NCI-H1417 (cell line): ENCODE data around the gene PTTG1IP.
"Not testable (repeated sequence)": the region's sequence is repeated elsewhere in the genome, so short reads cannot be mapped to it uniquely, and the experiment has no call there.

Experiments
- DNase-seq, 3 experiments: peaks; one replicate each; lab custom pipeline; 2025; lab: John Stamatoyannopoulos, UW

Gene PTTG1IP, protein sequence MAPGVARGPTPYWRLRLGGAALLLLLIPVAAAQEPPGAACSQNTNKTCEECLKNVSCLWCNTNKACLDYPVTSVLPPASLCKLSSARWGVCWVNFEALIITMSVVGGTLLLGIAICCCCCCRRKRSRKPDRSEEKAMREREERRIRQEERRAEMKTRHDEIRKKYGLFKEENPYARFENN

DNA sequence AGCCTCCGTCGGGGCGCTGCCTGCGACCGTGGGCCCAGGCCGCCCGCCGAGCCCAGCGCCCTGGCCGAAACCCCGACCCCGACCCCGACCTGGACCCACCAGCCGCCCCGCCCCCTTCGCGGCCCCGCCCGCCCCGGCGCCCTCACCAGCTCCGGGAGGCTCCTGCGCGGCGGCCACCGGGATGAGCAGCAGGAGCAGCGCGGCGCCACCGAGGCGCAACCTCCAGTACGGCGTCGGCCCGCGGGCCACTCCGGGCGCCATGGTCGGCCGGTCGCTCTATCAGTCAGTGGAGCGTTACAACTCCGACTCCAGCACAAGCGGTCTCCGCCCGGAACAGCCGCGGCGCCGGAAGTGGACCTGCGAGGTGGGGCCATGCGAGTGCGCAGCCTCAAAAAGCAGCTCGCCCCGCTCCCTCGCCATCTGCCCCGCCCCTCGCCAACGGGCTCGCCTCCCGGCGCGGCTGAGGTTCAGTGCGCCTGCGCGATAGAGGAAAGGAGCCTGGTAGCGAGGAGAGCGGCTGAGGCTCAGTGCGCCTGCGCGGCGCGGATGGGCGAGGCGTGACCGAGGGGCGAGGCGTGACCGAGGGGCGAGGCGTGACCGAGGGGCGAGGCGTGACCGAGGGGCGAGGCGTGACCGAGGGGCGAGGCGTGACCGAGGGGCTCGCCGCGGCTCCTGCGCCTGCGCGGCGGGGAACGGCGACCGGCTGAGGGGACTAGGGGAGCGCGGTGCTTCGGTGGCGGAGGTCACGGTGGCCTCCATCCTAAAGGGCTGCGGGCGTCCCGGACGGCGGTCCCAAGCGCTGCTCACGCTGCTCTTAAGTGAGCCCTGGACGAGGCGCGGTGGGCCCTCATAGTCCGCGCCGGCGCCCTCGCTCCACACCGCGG is at the start of gene PTTG1IP:
Gene PTTG1IP, minus strand, starts transcription at position 335 of the 884 bp plus-strand sequence. Its CDS starts 74 bp downstream, at position 261.
- DNase-seq, result peak; percentile 99

DNA sequence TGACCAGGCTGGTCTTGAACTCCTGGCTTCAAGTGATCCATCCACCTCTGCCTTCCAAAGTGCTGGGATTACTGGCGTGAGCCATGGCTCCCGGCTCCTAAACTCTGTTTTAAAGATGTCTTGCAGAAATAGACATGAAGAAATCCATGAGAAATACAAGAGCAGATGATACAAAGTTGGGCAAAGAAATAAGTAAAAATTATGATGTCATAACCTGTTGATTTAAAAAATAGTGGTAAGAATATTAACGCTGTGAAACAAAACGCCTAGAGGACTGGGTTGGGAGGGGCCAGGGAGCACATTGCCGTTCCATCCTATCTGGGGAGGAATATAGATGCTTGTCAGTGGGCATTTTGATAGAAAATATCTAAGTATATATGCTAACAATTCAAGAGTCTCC is 48.4 kb upstream of the PTTG1IP start:
- no peak for DNase-seq

DNA sequence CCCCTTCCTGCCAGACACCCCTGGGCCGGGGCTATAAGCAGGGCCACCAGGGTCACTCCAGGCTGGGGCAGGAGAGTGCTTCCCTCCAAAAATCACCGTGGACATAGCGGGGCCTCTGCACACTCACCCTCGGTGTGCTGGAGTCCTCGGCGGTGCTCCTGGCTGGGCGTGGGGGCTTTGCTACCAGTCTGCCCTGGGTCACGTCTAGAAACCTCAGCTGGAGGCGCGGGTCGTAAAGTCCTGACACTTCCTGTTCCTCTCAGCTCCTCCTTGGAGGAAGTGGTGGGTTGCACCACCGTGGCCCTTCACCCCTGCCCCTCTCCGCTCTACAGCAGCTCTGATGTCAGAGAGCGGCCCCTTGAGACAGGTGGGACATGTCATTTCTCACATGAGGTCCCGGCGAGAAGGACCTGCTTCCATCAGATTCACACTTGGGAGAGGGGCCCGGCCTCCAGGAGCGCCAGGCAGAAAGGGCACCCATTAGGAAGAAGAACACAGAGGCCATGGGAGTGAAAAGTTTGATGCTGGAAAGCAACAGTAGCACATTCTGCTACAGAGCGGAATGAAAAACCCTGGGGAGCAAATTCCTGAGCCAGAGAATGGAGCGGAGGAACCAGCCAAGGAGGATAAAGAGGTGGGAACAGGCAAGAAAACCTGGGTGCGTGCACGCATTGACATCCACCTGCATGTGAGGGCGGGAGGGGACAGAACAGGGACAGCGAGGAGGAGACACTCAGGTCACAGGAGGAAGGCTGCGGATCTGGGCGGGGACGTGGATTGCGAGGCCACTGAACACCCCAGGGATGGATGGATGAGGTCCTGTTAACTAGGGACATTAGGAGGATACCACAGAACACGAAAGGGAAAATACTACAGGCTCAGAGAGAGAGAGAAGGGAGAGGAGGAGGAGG is 47.5 kb upstream of the PTTG1IP start, which contains the start of gene ITGB2:
Gene ITGB2, minus strand, starts transcription at position 206 of the 911 bp plus-strand sequence. CDS start 10,117 bp downstream, outside the sequence.
- no peak for DNase-seq

DNA sequence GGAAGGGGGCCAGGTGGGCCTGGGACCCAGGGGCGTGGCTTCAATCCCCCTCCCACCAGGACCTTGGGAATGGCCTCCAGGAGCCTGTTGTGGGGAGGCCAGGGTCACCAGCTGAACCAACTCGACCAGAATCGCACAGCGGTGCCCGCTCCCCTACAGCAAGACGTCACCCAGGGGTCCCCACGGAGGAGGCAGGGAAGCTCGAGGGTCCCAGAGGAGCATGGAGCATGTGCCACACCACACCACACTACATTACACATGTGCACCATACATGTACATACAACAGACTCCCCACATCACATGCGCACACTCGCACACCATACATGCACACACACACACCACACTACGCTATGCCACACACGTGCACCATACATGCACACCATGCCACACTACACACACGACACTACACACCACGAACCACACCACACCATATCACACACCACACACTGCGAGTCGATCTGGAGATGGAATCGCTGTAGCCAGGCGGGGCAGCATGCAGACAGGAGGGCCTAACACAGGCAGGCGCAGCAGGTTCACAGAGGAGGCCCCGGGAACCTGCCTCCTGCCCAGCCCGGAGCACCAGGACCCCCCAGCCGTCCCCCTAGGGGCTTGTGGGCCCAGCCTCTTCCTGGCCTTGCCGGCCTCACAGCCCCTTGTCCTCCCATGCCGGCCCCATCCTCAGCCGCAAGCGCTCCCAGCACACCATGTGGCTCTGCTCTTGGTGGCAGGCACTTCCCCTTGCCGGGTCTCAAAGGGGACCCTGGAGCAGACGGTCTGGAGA is 46.6 kb upstream of the PTTG1IP start:
- no peak for DNase-seq

DNA sequence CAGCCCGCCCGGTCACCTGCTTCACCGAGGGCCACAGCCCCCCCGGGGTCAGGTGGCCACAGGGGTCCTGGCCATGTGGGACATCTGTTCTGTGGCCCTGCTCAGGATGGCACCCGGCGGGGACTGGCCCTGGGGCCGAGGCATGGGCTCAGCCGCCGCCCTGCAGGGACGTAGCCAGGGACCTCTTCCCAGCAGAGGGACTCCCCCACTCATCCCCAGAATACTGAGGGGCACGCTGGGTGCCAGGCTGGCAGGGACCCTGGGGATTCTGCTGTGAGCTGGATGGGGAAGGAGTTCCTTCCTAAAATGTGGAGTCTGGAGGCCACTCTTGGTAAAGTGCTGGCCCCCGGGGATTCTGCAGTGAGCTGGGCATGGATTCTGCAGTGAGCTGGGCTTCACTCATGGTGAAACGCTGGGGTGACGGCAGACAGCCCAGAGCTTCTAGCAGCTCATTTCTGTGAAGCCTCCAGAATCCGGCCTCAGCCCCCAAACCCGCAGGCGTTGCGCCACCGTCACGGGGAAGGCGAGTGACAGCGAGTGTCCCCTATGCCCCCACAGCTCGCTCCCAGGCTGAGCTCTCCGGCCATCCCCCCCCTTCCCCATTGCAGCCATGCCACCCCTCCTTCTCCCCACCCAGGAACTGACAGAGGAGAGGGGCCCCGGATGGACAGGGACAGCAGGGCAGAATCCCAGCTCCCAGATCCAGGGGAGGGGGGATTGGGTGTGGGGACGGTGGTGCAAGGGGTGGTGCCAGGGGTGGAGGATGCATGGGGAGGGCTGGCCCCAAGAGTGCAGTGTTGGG is 45.8 kb upstream of the PTTG1IP start:
- peak in 2 of 3 experiments; percentile 42 to 51 for DNase-seq

DNA sequence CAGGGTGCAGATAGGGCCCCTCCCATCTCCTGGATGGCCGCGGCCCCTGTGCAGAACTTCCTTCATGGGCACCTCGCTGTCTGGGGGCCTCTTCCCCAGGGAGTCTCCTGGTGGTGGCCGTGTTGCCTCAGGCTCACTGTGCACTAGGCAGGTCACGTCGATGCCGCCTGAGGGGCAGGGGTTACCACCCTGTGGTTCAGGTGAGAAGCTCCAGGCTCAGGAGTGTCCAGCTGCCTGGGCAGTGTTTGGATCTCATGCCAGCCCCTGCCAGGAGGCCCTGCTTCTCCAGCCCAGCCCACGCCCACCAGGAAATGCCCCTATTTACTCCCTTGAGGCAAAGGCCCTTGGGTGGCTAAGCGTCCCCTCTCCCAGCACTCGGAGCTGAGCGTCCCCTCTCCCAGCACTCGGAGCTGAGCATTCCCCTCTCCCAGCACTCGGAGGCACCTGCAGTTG is 45.1 kb upstream of the PTTG1IP start:
- DNase-seq, result peak in 2 of 3 experiments; percentile 42

DNA sequence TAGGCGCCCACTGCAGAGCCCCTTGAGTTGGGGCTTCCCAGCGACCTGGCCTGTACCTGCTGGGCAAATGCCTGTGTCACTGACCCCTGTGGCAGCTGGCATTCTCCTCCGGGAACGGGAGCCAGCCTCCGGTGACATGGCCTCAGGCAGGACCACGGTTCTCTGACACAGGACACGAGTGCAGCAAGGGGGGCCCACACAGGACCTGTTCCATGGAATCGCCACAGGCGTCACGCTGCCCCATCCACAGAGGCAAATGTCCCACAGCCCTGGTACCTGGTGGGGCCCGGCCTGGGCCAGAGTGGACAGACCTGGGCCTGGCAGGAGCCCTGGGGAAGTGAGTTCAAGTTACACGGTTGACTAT is 44.6 kb upstream of the PTTG1IP start:
- no peak for DNase-seq

DNA sequence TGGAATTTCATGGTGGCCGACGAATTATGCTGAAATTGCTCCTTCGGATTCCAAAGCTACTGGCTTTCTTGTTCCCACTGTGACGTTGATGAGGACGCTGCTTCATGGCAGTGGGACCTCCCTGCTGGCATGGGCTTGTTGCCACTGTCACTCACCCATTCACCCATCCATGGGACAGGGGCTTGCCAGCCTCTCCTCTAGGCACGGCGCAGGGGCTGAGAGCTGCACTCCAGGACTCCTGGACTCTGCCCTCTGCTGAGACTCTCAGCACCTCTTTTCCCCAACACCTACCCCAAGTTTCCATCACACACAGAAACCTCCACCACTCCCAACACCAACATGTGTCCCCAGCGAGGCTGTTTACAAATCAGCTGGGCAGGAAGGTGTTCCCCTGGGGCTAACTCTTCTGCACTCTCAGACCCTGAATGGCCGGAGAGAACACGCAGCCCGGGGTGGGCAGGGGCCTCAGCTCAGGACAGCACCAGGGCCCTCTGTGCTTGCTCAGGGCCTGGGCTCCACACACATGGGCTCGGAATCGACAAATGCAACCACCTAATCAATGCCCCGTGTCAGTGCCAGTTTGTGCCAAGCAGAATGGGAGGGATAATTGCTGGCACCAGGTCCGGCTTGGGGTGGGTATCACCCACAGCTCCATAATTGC is 44.1 kb upstream of the PTTG1IP start:
- no peak for DNase-seq

DNA sequence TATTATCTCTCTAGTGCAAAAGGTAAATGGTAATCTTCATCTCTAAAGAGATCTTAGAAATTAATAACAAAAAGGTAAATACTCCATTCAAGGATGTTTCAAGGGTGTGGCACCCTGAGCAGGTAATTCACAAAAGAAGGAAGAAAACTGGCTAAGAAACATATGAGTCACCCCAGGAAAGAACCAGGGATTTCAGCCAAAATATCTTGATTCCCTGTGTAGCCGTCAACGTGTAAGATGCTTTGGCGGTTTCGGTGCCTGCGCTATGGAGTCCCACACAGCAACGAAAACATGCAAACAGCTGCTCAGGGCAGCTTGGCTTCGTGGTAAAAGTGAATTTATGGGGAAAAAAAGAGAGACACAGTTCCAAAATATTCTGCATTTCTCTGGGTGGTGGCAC is 43.5 kb upstream of the PTTG1IP start:
- DNase-seq, result no peak

DNA sequence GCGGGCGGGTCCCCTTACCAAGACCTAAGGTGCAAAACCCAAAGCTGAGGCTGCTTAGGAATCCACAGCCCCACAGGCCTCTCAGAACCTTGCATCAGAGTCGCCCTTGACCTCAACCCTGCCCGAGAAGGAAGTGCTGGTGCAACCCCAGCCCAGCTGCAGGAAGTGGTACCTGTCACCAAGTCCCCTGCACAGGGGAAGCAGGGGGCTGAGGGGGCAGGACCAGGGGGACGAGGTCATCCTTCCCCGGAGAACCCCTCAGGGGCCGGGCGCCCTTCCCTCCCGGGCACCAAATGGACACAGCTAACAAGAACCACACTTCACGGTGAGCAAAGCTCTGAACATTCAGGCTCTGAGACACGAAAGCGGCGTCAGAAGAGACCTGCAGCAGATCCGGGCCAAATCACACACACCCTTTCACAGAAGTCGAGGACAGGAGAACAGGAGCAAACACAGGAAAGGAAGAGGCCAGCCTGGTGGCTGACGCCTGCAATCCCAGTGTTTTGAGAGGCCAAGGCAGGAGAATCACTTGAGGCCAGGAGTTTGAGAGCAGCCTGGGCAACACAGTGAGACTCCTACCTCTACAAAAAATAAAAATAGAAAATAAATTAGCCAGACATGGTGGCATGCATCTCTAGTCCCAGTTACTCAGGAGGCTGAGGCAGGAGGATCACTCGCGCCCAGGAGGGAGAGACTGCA is 40.8 kb upstream of the PTTG1IP start:
- no peak for DNase-seq

DNA sequence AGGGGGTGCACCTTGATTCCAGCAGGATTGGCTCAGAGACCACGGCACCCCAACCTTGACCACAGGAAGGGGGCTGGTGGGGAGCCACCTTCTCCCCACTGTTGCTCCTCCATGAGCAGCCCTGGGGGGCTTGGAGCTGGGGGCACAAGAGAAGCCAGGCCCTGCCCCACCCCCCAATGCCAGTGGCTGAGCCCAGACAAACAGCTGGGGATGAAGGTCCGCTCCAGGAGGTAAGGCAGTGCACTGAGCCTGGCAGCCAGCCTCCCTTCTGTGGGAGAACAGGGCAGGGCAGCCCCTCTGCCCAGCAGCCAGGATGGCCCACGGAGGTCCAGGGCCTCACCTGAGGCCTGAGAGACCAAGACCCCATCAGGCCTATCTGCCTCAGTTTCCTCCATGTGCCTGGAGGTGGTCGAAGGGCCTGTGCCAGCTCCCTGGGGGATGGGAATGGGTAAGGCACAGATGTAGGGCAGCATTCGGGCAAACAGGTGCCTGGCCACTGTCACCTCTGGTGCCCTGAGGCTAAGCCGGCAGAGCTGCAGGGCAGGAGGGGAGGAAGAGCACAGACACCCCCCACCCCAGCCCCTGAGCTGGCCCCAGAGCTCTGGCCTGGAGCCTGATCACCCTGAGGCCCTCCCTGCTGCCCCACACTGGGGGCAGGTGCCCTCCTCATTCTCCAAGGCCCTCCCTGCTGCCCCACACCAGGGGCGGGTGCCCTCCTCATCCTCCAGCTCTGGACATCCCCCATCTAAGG is 40.1 kb upstream of the PTTG1IP start:
- DNase-seq, result no peak

DNA sequence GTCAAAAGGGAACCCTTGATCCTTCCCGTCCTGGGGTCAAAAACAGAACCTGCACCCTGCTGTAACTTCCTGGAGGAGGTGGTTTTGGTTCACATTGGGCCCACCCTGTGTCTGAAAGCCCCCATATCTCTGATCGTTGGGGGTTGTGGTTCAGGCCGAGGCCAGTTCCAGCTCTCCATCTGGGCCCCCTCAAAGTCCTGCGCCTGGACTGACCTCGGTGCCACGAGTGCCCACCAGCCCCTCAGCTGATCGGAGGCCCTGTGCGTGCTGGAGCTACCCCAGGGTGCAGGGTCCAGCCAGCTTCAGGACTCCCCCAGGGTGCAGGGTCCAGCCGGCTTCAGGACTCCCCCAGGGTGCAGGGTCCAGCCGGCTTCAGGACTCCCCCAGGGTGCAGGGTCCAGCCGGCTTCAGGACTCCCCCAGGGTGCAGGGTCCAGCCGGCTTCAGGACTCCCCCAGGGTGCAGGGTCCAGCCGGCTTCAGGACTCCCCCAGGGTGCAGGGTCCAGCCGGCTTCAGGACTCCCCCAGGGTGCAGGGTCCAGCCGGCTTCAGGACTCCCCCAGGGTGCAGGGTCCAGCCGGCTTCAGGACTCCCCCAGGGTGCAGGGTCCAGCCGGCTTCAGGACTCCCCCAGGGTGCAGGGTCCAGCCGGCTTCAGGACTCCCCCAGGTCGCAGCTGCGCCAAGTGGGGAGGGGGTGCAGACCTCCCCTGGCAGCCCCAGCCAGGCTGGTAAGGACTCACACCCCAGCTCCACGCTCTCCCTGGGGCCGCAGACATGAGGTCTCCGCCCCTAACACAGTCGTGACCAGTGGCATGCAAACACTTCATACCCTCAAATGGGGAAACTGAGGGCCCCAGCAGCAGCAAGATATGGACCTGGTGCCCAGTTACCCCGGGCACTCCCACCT is 39.3 kb upstream of the PTTG1IP start:
- not testable (repeated sequence) for DNase-seq

DNA sequence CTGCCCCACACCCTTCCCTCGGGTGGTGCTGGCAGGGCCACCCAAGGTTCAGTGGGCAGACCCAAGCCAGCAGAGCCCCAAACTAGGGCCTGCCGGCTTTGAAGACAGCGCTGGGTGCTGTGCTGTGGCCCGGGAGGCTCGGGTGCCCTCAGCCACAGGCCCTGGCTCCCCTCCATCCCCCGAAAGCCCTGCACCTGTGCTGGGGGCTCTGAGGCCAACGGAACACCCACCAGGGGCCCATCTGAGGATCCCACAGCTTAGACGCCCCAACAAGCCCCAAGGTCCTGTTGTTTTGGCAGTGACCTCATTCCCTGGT is 38.6 kb upstream of the PTTG1IP start:
- no peak for DNase-seq

DNA sequence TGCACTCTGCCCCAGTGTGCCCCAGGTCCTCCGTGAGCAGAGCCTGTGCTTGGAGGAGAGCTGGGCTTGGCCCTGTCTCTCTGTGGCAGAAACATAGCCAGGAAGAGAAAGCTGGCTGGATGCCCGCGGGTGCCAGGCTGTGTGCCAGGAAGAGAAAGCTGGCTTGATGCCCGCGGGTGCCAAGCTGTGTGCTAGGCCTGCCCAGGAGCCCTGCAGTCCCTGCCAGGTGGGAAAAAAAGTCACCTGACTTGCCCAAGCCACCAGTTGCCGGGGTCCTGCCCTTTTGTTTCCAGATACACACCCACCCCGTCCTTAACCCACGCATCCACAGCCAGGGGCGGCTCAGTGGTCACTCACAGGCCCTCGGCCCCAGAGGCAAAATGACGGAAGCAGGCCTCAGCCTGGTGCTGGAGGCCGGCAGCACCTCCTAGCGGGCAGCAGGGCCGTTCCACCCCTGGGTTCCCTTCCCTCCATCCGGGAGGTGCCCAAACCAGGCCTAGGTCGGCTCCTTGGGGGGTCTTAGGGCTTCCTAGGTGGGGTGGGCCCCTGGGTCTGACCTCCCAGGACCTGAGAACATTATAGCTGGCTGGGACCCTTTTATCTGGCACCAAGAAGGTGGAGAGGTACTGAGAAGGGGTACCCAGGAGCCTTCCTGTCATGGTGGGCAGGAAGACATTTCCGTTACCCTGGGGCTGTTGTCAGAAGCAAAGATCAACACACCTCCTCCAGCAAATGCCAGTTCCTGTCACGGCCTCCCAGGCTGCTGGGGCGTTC is 38.1 kb upstream of the PTTG1IP start:
- DNase-seq, result peak in 1 of 3 experiments; percentile 15

DNA sequence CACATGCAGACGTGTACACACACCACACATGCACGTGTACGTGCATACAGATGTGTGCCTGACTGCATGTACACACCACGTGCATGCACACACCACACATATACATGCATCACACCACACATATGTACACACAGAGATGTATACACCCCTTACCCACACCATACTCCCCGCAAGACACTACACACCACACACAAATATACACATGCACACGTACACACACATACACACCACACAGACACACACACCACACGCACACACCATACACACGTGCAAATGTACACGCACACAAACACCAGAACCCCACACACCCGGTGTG is 37.5 kb upstream of the PTTG1IP start:
- DNase-seq, result no peak

DNA sequence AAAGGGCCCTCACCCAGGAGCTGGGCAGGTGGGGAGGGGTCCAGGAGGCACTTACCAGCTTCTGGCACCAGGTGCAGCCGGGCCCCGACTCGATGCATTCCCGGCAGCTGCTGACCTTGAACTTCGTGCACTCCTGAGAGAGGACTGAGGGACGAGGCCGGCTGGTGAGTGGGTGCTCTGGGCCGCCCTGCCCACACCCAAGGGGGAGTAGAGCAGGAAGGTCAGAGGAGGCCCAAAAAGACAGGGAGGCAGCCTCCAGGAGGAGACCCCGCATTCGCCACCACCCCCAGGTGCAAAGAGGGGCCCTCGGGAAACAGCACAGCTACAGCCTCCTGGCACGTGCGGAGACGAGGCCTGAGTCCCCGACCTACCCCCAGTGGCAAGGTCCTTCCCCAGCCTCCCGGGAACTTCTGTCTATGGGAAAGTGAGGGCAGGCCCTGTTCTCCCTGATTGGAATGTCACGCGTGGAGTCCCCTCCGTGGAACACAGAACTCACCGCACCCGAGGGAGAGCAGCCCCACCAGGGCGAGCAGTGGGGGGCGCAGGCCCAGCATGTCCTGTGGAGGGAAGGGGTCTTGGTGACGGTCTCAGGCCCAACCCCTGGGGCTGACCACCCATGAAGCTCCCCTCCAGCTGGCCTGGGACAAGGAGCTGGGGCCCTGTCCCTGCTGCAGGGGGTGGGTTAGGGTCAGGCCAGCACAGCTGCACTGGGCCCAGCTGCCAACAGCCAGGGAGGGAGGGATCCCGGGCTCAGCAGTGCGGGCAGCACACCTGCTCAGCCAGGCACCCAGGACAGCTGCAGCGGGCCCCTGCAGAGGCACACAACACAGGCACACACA is 37.0 kb upstream of the PTTG1IP start:
- no peak for DNase-seq
